ENCODE data around the gene EIF3CL. TPM values are rescaled to one million over a fixed set of nuclear protein-coding genes. Genes with fewer than 3 reads are reported as not detected.
"Not testable (repeated sequence)": the region's sequence is repeated elsewhere in the genome, so short reads cannot be mapped to it uniquely, and the experiment has no call there.

The EIF3CL gene
- total RNA-seq, 1 donor from 2014 or later, result 132 TPM

- not testable (repeated sequence) for FAIRE-seq; H3K27me3 ChIP-seq (ENCODE audit: control insufficient read depth, insufficient read depth, low read length); H3K36me3 ChIP-seq (ENCODE audit: control insufficient read depth, insufficient read depth, low read length); H3K4me3 ChIP-seq (ENCODE audit: low read depth, low read length)
- DNase-seq (ENCODE audit: low read depth), result peak; percentile 26
Measured at GRCh38 chr16:28330232-28330631, 73.4 kb downstream of the EIF3CL start.

Other genes starting within 250 kb of the EIF3CL start
- 84.8 and 87.7 TPM in 2 replicates for gene XPO6, start 191.9 kb downstream of the EIF3CL start, total RNA-seq
- gene SBK1, start 111.3 kb downstream of the EIF3CL start, total RNA-seq, result under 0.01 TPM in 2 replicates
- 0.79 and 1.9 TPM in 2 replicates for gene NPIPB6, start 40.3 kb downstream of the EIF3CL start, total RNA-seq
- not detected in 2 replicates for gene NPIPB7, start 68.5 kb upstream of the EIF3CL start, total RNA-seq
- 9.5 and 11.6 TPM in 2 replicates for gene CLN3, start 88.2 kb upstream of the EIF3CL start, total RNA-seq
- gene APOBR, start 90.8 kb upstream of the EIF3CL start, total RNA-seq, result not detected in 2 replicates
- gene IL27, start 103.0 kb upstream of the EIF3CL start, total RNA-seq, result not detected in 2 replicates
- 65.3 and 163 TPM in 2 replicates for gene NUPR1, start 135.1 kb upstream of the EIF3CL start, total RNA-seq
- gene SGF29, start 150.1 kb upstream of the EIF3CL start, total RNA-seq, result 9.0 and 10.0 TPM in 2 replicates
- 0.51 TPM in 1 of 2 replicates, not detected in the other for gene SULT1A2, start 193.2 kb upstream of the EIF3CL start, total RNA-seq
- gene SULT1A1, start 206.2 kb upstream of the EIF3CL start, total RNA-seq, result 5.0 and 6.3 TPM in 2 replicates
- gene NPIPB8, start 234.2 kb upstream of the EIF3CL start, total RNA-seq, result not detected in 2 replicates

Measured in bronchial epithelial cell (primary cell).